HG02970 (cell line): ENCODE data around the gene DYSF.
"Not testable (repeated sequence)": the region's sequence is repeated elsewhere in the genome, so short reads cannot be mapped to it uniquely, and the experiment has no call there.

Source experiments
- ATAC-seq: cut with Tn5 transposase; IDR thresholded peaks from one replicate; pipeline ENCODE4 v1.9.1; 2021; ENCODE audit warnings: mild to moderate bottlenecking, moderate library complexity, moderate number of reproducible peaks; ENCODE audit not compliant: unreplicated experiment, low FRiP score

The DYSF gene

DNA sequence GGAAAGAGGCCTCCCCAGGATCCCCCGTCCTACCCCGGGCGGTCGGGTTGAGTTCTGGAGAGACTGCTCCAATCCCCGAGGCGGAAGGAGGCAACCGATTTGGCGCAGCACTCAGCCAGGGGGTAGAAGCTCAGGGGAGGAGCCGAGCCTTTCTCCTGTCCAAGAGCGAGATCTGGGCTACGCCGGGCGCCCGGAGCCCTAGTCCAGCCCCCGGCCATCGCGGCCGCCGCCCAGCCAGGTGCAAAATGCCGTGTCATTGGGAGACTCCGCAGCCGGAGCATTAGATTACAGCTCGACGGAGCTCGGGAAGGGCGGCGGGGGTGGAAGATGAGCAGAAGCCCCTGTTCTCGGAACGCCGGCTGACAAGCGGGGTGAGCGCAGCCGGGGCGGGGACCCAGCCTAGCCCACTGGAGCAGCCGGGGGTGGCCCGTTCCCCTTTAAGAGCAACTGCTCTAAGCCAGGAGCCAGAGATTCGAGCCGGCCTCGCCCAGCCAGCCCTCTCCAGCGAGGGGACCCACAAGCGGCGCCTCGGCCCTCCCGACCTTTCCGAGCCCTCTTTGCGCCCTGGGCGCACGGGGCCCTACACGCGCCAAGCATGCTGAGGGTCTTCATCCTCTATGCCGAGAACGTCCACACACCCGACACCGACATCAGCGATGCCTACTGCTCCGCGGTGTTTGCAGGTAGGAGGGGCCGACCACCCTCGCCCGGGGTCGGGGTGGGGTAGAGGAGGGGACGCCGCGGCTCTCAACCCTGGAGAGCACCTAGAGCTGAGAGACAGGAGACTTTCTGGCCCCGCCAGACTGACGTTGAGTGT is at the start of gene DYSF:
TSS of gene DYSF (plus strand) at position 158 of the 817 bp plus-strand sequence.
- no peak for ATAC-seq

GRCh38 chr2:71409611-71410010 is 43.8 kb upstream of the DYSF start:
- no peak for ATAC-seq

DNA sequence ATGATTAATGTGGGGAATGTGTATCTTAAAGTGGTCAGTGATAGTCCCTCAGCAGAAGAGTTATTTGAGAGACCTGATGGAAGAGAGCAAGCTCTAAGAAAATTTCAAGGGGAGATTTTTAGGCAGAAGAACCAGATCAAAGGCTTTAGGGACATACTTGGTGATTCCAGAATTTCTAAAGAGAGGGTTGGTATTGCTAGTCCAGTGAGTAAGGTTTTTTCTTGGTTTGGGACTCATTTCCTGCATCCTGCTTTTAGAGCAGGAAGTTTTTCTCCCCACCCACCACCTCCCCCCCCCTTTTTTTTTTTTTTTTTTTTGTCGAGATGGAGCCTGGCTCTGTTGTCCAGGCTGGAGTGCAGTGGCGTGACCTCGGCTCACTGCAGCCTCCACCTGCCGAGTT is 42.7 kb upstream of the DYSF start:
- ATAC-seq = no peak

DNA sequence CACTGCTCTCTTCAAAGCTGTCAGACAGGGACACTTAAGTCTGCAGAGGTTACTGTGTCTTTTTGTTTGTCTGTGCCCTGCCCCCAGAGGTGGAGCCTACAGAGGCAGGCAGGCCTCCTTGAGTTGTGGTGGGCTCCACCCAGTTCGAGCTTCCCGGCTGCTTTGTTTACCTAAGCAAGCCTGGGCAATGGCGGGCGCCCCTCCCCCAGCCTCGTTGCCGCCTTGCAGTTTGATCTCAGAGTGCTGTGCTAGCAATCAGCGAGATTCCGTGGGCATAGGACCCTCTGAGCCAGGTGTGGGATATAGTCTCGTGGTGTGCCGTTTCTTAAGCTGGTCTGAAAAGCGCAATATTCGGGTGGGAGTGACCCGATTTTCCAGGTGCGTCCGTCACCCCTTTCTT is 36.5 kb upstream of the DYSF start:
- not testable (repeated sequence) for ATAC-seq

- ATAC-seq = no peak
Measured at GRCh38 chr2:71417300-71418202, 35.8 kb upstream of the DYSF start.

- no peak for ATAC-seq
Measured at GRCh38 chr2:71419145-71419544, 34.2 kb upstream of the DYSF start.

DNA sequence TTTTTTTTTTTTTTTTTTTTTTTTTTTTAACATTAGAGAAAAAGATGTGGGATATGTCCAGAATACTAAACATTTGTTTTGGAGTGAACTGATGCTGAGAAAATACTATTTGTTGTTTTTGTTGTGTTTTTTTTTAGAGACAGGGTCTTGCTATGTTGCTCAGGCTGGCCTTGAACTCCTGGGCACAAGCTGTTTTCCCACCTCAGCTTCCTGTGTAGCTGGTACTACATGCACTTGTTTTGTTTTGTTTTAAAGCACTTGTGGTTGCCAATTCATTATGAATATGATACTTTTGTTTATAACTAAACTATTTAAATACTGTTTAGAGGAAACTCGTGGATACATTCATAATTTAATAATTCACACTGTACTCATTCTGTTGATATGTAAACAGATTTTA is 33.4 kb upstream of the DYSF start:
- no peak for ATAC-seq

- ATAC-seq = no peak
Measured at GRCh38 chr2:71422786-71423185, 30.6 kb upstream of the DYSF start.

DNA sequence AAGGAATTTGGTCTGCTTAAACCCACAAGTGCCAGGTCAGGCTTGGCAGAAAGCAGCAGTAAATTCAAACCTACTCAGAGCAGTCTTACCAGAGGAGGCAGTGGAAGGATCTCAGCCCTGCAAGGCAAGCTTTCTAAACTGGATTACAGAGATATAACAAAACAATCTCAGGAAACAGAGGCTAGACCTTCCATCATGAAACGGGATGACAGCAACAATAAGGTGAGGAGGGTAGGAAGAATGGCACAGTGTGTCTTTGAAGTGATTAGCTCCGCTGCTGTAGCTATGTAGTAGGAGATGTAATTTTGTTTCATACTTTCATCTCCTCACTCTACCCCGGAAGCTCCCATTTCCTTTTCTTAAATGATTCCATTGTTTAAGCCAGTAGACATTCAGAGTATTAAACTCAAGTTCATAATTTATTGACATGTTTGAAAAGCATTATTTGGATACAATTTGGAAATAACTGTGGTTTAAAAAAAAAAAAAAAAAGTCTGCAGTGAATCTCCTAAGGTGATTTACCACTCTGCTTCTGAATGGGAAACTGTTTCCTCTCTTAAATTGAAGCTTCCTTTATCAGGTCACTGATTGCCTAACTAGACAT is 29.4 kb upstream of the DYSF start:
- no peak for ATAC-seq

DNA sequence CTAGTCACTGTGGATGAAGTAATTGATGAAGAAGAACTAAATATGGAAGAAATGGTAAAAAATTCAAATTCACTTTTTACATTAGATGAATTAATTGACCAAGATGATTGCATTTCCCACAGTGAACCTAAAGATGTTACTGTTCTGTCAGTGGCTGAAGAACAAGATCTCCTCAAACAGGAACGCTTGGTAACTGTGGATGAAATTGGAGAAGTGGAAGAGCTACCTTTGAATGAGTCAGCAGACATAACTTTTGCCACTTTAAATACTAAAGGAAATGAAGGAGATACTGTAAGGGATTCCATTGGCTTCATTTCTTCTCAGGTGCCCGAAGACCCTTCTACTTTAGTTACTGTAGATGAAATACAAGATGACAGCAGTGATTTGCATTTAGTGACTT is 26.6 kb upstream of the DYSF start:
- ATAC-seq = no peak

- no peak for ATAC-seq
Measured at GRCh38 chr2:71428472-71429383, 24.6 kb upstream of the DYSF start.

- ATAC-seq = not testable (repeated sequence)
Measured at GRCh38 chr2:71445142-71445541, 8.2 kb upstream of the DYSF start.

DNA sequence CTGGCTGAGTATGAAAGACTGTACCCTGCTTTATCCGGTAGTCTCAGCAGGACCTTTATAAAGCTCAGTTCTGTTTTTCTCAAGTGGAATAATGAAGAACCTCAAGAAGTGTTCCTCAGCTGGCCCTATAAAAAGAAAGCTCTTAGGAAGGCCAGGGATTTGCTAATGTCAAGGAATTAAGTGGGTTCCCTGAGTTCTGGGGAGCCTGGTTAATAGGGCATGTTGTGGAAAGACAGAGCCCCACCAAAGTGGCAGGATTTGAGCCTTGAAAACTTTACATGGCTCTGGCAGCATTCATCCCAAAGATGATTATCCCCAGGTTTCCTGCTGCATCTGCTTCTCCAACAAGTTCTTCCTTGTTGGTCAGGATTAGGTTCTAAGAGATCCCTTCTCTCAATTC is 6.9 kb upstream of the DYSF start:
- ATAC-seq = no peak

- ATAC-seq = no peak
Measured at GRCh38 chr2:71449343-71449742, 4.0 kb upstream of the DYSF start.

GRCh38 chr2:71451705-71452104 is 1.7 kb upstream of the DYSF start:
- no peak for ATAC-seq

GRCh38 chr2:71452565-71452964 is 796 bp upstream of the DYSF start:
- no peak for ATAC-seq

- ATAC-seq = no peak
Measured at GRCh38 chr2:71454221-71455010, 1.1 kb downstream of the DYSF start.

DNA sequence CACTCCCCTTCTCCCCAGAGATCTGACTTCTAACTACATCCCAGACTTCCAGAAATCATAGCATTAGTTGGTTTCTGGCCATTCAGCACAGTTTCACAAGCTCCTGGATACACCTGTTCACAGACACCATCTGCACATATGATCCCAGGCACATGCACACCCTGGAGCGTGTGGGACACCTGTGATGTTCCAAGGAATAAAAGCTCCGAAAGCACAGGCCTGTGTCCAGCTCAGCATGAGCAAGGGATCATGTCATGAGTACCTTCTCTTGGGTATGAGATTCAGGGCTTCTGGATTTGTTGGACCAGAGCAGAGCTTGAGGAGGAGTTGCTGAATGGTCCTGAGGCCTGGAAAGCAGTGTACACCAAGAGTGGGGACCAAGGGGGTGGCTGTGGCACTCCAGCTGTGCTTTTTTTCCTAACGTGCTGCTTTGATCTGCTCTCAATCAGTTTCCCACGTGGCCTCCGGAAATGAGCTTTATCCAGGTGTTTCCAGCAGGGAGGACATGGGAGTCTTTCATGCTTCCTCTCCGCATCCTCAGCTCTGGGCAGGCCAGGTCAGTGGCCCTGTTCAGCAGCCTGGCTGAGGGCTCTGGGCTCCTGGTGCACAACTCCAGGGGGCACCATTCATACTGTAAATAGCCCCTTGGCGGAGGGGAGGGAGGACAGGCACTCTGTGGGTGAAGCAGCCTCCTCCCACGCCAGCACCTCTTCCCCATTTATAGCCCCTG is 1.8 kb downstream of the DYSF start:
- no peak for ATAC-seq
